Gastrocnemius medialis (tissue), 4 donors: ENCODE data around the gene IDUA.

Experiments
- CTCF ChIP-seq, 5 experiments: fragments of 450-650 bp in 3 of 5; fragments of 200-600 bp in 2 of 5; sonication (generic) in 2 of 5; IDR thresholded peaks in 4 of 5; conservative IDR thresholded peaks in 1 of 5; 1 replicate in 4 of 5; 2 replicates in 1 of 5; pipeline ENCODE4 v1.5.1; 2016 to 2019; ENCODE audit warnings: antibody characterized with exemption in 5 of 5, mild to moderate bottlenecking in 3 of 5, moderate library complexity in 3 of 5
- POLR2A ChIP-seq, 2 donors: fragments of 450-650 bp; IDR thresholded peaks; one replicate each; pipeline ENCODE4 v1.6.1; 2017; ENCODE audit warnings: antibody characterized with exemption in 2 of 2, mild to moderate bottlenecking in 2 of 2, moderate library complexity in 2 of 2

DNA sequence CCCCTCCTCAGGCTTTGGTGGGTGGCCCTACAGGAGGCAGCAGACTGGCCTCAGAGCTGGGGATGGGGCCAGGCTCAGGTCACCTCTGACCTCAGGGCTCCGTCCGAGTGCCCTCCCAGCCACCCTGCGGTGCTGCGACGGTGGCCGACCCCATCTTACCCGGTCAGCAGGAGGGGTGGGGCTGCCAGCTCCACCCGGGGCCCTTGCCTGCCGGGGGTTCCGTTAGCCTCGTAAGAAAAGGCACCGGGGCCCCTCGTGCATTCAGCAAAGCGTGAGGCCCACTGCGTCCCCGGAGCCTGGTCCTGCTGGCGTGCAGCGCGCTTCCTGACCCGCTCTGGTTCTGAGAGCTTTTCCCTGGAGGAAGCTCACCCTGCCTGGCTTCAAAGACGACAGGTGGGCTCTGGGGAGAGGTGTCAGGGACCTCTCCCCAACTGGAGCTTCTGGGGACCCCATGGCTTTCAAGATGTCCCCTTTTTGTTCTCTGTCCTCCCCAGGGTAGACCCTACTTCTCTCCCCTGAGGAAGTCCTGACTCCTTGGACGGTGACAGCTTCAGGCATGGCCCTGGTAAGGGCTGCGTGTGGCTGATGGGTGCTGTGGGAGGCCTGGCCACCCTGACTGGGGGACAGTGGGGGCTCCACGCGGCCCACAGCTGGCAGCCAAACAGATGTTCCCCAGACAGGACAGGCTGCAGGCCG, 40.5 kb downstream of the IDUA start:
- TF ChIP-seq CTCF (IDR thresholded peaks at IDR 0.05 in 4 of 5, conservative IDR thresholded peaks at IDR 0.05 in 1 of 5) (no peak), POLR2A (IDR thresholded peaks at IDR 0.05) (no peak)
